Measurements from ENCODE around the gene TSPAN18.

GRCh38 chr11:44964526-44965209 is 237.9 kb downstream of the TSPAN18 start:
- TF ChIP-seq YY1 (IDR thresholded peaks at IDR 0.05; ENCODE audit: insufficient read depth, insufficient read length) (no peak), ZNF274 (IDR thresholded peaks at IDR 0.05; ENCODE audit: low read depth, low read length) (no peak), SUZ12 (IDR thresholded peaks at IDR 0.05; ENCODE audit: extremely low read depth, insufficient read depth, insufficient read length) (no peak)
